GM19463 (cell line): Measurements from ENCODE around the gene NIP7.

Experiments used
- ATAC-seq: cut with Tn5 transposase; IDR thresholded peaks from one replicate; pipeline ENCODE4 v1.9.1; 2021; ENCODE audit warnings: mild to moderate bottlenecking, moderate library complexity; ENCODE audit not compliant: unreplicated experiment

NIP7 gene

GRCh38 chr16:69318177-69318910 lies 21.2 kb upstream of the NIP7 start:
- ATAC-seq = no peak

DNA sequence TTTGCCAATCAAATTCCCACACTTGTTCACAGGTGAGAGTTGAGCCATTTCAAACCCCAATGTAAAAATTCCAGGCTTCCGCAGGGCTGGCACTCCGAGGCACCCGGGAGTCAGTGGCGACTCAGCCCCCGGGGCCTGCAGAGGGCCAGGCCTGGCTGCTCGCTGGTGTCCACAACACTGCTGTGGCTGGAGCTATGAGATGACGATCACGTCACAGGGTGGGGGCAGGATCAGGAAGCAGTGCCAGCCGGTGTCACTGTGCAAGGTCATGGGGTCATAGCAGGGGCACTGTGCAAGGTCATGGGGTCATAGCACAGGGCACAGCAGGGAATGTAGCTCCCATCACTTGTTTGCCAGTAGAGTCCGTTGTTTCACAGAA lies 20.7 kb upstream of the NIP7 start:
- ATAC-seq = no peak

DNA sequence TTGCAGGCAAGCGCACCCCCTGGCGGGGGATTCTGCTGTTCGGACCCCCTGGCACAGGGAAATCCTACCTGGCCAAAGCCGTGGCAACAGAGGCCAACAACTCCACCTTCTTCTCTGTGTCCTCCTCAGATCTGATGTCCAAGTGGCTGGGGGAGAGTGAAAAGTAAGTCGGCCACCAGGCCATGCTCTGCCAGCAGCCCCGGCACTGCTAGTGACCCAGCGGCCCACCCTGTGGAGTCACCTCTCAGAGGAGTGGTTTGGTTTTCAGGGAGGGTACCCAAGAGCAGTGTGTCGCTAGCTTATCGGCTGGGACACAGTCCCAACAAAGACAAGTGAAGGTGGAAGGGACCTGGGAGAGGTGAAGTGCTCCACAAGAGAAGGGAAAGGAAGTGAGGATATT lies 20.2 kb upstream of the NIP7 start:
- no peak for ATAC-seq

- ATAC-seq = no peak
Observed at GRCh38 chr16:69319826-69320739, 19.5 kb upstream of the NIP7 start.

DNA sequence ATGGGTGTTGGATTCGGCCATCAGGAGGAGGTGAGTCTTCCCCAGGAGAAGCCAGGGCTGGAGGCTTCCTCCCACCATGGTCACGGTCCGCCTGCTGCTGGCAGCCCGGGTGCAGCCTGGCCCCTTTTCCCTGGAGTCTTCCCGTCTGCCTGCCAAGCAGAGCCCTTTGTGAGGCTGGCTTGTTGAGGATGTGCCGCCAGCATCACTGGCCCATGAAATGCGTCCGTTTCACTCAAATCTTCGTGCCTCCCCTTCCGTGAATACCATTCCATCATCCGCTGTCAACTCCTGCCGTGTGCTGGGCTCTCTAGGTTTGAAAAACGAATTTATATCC lies 18.9 kb upstream of the NIP7 start:
- no peak for ATAC-seq

DNA sequence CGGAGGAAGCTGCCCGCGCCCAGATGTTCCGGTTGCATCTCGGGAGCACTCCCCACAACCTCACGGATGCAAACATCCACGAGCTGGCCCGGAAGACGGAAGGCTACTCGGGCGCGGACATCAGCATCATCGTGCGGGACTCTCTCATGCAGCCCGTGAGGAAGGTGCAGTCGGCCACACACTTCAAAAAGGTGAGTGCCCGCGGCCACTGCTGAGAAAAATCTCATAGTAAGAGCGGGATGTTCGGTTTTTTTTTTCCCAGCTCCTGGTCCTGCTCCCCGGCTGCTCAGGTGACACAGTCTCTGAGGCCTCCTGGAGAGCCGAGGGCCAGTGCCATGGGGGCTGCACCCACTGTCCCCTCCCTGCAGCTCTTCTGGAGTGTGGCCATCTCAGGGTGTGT lies 18.5 kb upstream of the NIP7 start:
- no peak for ATAC-seq

DNA sequence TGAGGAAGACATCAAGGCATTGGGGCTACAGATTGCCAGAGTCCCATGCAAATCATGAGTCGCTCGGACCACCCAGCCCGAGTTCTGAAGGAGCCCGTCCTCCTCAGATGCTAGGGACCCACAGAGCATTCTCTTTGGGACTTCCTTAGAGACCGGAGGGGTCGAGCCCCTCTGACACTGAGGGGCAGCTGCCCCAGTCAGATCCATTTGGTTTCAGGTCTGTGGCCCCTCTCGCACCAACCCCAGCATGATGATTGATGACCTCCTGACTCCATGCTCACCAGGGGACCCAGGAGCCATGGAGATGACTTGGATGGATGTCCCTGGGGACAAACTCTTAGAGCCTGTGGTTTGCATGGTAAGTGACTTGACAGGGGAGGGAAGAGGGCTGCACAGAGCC lies 17.2 kb upstream of the NIP7 start:
- ATAC-seq = no peak

- no peak for ATAC-seq
Observed at GRCh38 chr16:69323415-69323814, 16.2 kb upstream of the NIP7 start.

DNA sequence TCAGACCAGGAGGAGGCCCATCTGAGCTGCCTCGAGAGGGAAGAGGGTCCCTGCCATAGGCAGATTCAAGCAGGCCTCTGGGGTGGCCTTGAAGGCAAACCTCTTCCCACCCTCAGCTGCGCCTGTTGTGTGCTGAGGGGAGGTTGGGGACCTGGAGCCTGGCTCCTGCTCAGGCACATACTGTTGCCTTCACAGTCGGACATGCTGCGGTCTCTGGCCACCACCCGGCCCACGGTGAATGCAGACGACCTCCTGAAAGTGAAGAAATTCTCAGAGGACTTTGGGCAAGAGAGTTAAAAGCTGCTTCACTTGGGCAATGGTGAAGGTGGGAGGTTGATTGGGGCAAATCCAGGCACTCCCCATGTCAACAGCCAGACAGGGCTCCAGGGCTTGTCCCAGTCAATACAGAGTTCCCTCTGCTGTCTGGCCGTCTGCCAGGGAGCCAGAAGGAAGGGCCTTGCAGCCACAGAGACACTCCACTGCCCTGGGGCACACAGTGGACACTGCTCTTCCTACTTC lies 15.5 kb upstream of the NIP7 start:
- no peak for ATAC-seq

DNA sequence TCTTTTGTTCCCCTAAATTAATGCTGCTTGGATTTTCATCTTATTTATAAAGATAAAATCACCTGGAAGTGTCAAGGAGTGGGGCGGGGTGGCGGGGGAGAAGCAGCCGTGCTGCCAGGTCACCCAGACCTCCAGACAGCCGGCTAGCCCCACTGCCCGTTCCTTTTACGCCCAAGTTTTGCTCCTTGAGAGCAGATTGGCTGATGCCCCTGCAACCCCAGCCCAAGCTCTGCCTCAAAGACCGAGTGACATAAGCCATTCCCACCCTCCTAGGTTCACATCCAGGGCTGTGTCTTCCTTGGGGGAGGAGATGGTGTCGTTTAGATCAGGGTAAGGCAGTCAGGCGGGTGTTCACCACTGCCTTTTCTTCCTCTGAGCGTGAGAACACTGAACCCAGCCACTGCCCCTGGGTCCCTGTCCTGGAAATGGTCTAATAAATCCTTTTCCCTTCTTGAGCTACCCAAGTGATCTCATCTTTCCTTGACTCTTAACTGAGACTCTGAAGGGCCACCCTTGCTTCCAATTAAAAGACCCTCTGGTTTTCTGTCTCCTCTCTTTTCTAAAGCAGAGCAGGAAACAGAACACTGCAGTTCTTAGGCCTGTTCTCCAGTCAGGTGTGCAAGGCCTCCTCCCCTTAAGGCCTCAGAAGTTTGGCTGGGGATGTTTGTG lies 14.9 kb upstream of the NIP7 start:
- no peak for ATAC-seq

GRCh38 chr16:69325784-69326171 lies 13.8 kb upstream of the NIP7 start:
- no peak for ATAC-seq

DNA sequence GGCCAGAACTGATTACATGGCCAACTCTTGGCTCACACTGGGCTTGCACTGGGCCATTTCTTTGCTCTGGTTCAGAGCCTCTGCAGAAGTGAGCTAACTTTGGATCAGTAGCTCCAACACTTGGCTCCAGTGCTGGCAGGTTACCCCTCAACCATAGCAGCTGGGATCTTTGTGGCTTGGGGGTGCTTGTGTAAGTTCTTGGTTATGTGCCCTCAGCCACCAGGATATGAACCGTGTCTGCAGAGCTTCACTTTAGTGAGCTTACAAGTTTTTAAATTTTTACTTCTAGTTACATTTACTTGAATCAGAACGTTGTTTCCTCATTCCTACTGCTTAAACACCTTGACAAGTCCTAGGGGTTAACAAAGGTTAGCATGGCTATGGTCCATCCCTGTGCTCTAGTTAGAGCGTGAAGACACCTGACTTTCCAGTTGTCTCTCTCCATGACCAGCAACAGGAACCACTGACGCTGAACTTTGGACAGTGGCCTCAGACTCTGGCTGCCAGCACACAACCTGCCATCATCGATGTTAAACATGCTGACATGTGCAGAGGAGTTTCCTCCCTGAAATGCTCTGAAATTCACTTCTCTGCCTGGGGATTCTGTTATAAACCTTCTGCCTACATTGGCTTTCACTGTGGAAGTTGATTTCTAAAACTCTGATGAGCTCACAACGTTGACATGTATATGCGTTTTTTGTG lies 13.2 kb upstream of the NIP7 start:
- no peak for ATAC-seq

DNA sequence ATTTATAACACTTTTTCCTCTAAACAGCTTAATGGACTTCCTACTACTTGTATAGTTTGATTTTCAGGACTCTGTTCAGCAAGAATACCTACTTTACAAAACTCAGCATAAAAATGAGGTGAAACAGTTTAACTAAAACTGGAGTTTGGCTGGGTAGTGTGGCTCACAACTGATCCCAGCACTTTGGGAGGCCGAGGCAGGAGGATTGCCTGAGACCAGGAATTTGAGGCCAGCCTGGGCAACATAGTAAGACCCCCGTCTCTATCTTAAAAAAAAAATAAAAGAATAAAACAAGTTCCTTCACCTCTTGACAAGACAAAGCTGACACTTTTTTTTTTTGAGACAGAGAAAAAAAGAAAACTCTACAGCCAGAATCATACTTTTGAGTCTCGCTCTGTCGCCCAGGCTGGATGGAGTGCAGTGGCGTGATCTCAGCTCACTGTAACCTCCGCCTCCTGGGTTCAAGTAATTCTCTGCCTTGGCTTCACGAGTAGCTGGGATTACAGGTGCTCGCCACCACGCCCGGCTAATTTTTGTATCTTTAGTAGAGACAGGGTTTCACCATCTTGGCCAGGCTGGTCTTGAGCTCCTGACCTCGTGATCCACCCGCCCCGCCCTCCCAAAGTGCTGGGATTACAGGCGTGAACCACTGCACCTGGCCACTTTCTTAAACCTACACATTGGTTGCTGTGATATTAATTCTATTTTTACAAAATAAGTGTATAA lies 11.8 kb upstream of the NIP7 start:
- ATAC-seq = no peak

DNA sequence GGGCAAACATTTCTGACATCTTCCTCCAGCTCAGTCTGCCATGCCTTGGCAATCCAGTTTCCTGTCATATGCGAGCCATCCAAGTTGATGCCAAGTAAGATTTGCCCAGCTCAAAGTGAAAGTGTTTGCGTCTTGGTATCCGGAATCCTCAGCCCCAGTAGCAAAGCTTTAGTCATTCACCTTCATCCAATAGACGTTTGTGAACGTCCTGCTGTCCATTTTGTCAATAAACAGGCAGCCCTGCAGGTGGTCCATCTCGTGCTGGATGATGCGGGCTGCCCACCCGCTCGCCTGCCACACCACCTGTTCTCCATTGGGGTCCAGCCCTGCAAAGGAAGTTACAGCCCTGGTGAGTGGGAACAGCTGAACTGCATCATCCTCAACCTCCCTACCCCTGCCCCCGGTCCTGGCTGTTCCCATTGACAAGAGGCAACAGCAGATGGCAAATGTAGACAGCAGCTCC lies 10.7 kb upstream of the NIP7 start:
- ATAC-seq = no peak

GRCh38 chr16:69329369-69330285 lies 9.9 kb upstream of the NIP7 start:
- peak; percentile 37 for ATAC-seq

- ATAC-seq = peak; percentile 96
Observed at GRCh38 chr16:69330286-69331109, 9.1 kb upstream of the NIP7 start, which contains the start of gene PDF. TSS of gene PDF (minus strand) at chr16:69330588. CDS start at chr16:69330570, 18 bp downstream.

- no peak for ATAC-seq
Observed at GRCh38 chr16:69334696-69335095, 4.9 kb upstream of the NIP7 start.
